Body of pancreas (tissue), 4 donors: ENCODE data around the gene IQCF2. TPM values are rescaled to one million over a fixed set of nuclear protein-coding genes. Genes with fewer than 3 reads are reported as not detected.

ENCODE experiments used
- ATAC-seq: fragments of 150-250 bp; one replicate; pipeline ENCODE4 v1.9.1; 2016
- DNase-seq, 4 donors: peaks; one replicate each; pipeline ENCODE4 v3.0.0-alpha.2; 2019
- H3K27ac ChIP-seq, 4 donors: fragments of 200-600 bp; sonication (generic); 1 replicate in 3 of 4; 2 replicates in 1 of 4; pipeline versions ENCODE4 v1.5.1 to v1.6.1; 2016 to 2019; ENCODE audit warnings: mild to moderate bottlenecking in 1 of 4, mixed read lengths in 1 of 4, moderate library complexity in 1 of 4
- H3K27me3 ChIP-seq, 2 donors: fragments of 200-600 bp; sonication (generic); one replicate each; pipeline ENCODE4 v1.6.0; 2016; ENCODE audit warnings: mild to moderate bottlenecking in 1 of 2
- H3K36me3 ChIP-seq, 2 donors: fragments of 200-600 bp; sonication (generic); replicated peaks in 1 of 2; 2 replicates each; pipeline ENCODE4 v1.5.1; 2016; ENCODE audit warnings: low read depth in 2 of 2; ENCODE audit not compliant: insufficient read depth in 1 of 2
- H3K4me1 ChIP-seq: fragments of 200-600 bp; sonication (generic); one replicate; pipeline ENCODE4 v1.6.0; 2016
- H3K4me3 ChIP-seq, 2 donors: fragments of 200-600 bp; sonication (generic); 1 replicate in 1 of 2; 2 replicates in 1 of 2; pipeline ENCODE4 v1.5.1; 2016 to 2019
- H3K9me3 ChIP-seq, 3 donors: fragments of 200-600 bp; sonication (generic); 1 replicate in 2 of 3; 2 replicates in 1 of 3; pipeline ENCODE4 v1.5.1; 2016
- CTCF ChIP-seq, 7 experiments: fragments of 450-650 bp in 4 of 7; fragments of 200-600 bp in 3 of 7; sonication (generic) in 3 of 7; IDR thresholded peaks; one replicate each; pipeline ENCODE4 v1.5.1; 2016 to 2019; ENCODE audit warnings: antibody characterized with exemption in 7 of 7
- POLR2A ChIP-seq, 3 donors: fragments of 450-650 bp; IDR thresholded peaks; one replicate each; pipeline ENCODE4 v1.6.1; 2016; ENCODE audit warnings: antibody characterized with exemption in 3 of 3, mild to moderate bottlenecking in 2 of 3
- WGBS, 2 donors: methylation state at CpG; one replicate each; pipeline ENCODE4 v1.1.5; 2017; 5-methylcytosine and 5-hydroxymethylcytosine counted together
- intact Hi-C: fragments of 100-400 bp; cut with DNase I; formaldehyde crosslinking; loops from one replicate; pipeline ENCODE4 v1.15.1; 2023
- total RNA-seq, 2 donors: library from RNA; depleted of rRNA; stranded (reverse); fragments of >200 nt; gene quantifications; one replicate each; pipeline ENCODE4 v1.1.0, GENCODE V29; 2016

IQCF2 gene
- total RNA-seq, 2 donors from 2014 or later = not detected

- Histone ChIP-seq H3K36me3 (no peaks in the 10 kb centered on the region), H3K27me3 (no peaks in the 10 kb centered on the region), H3K4me3 (no peak overlapping the region), H3K4me1 (no peaks in the 10 kb centered on the region), H3K27ac (no peak overlapping the region), H3K9me3 (no peaks in the 10 kb centered on the region)
- DNase-seq (no peak), ATAC-seq (no peak)
- TF ChIP-seq POLR2A (IDR thresholded peaks at IDR 0.05) (no peak), CTCF (IDR thresholded peaks at IDR 0.05) (no peak)
- 38 to 40% methylated on average over 2 of the region's 2 CpGs for WGBS, 2 donors
- intact Hi-C loops = no loop called here
These were observed 13.0 kb downstream of the IQCF2 start for GRCh38 chr3:51874411-51874810.

- ATAC-seq = no peak
- Histone ChIP-seq H3K27ac (no peak overlapping the region), H3K4me3 (no peak overlapping the region), H3K4me1 (no peaks in the 10 kb centered on the region), H3K36me3 (no peaks in the 10 kb centered on the region), H3K27me3 (no peaks in the 10 kb centered on the region), H3K9me3 (no peaks in the 10 kb centered on the region)
- no peak for DNase-seq
- 31 to 42% methylated on average over 4 of the region's 4 CpGs for WGBS, 2 donors
- intact Hi-C loops = no loop called here
- TF ChIP-seq CTCF (IDR thresholded peaks at IDR 0.05) (no peak), POLR2A (IDR thresholded peaks at IDR 0.05) (no peak)
These were observed 13.5 kb downstream of the IQCF2 start for GRCh38 chr3:51874889-51875288.

GRCh38 chr3:51875501-51875900 lies 14.1 kb downstream of the IQCF2 start, which contains the start of gene IQCF5:
IQCF5 (minus strand) TSS chr3:51875601; CDS start chr3:51875531, 70 bp downstream.
- H3K9me3 ChIP-seq = no peaks in the 10 kb centered on the region
- 69 to 75% methylated on average over 4 of the region's 4 CpGs for WGBS, 2 donors
- ATAC-seq = no peak
- H3K36me3 ChIP-seq = no peaks in the 10 kb centered on the region
- TF ChIP-seq CTCF (IDR thresholded peaks at IDR 0.05) (no peak), POLR2A (IDR thresholded peaks at IDR 0.05) (no peak)
- H3K27me3 ChIP-seq = no peaks in the 10 kb centered on the region
- intact Hi-C loops = no loop called here
- no peak within 1 kb of the TSS for H3K4me3 ChIP-seq
- no peaks in the 10 kb centered on the region for H3K4me1 ChIP-seq
- DNase-seq = no peak
- H3K27ac ChIP-seq = no peak within 1 kb of the TSS

- H3K4me3 ChIP-seq = no peak overlapping the region
- TF ChIP-seq CTCF (IDR thresholded peaks at IDR 0.05) = no peak
- no peak for TF ChIP-seq POLR2A (IDR thresholded peaks at IDR 0.05)
- DNase-seq = no peak
- no peaks in the 10 kb centered on the region for H3K4me1 ChIP-seq
- no peaks in the 10 kb centered on the region for H3K27me3 ChIP-seq
- whole genome bisulfite sequencing, 2 donors = 31 to 35% methylated on average over 6 of the region's 6 CpGs
- H3K9me3 ChIP-seq = no peaks in the 10 kb centered on the region
- no peaks in the 10 kb centered on the region for H3K36me3 ChIP-seq
- intact Hi-C loops = no loop called here
- ATAC-seq = no peak
- H3K27ac ChIP-seq = no peak overlapping the region
These were observed 14.8 kb downstream of the IQCF2 start for GRCh38 chr3:51876186-51876585.

- Histone ChIP-seq H3K36me3 (no peaks in the 10 kb centered on the region), H3K4me3 (no peak overlapping the region), H3K27ac (no peak overlapping the region), H3K4me1 (no peaks in the 10 kb centered on the region), H3K27me3 (no peaks in the 10 kb centered on the region), H3K9me3 (no peaks in the 10 kb centered on the region)
- no peak for DNase-seq
- no peak for TF ChIP-seq CTCF (IDR thresholded peaks at IDR 0.05)
- TF ChIP-seq POLR2A (IDR thresholded peaks at IDR 0.05) = no peak
- ATAC-seq = no peak
- 18 to 30% methylated on average over 1 to 2 of the region's 2 CpGs for WGBS, 2 donors
- intact Hi-C loops = no loop called here
These were observed 18.5 kb downstream of the IQCF2 start for GRCh38 chr3:51879937-51880336.
